HFFc6 (cell line): ENCODE data around the gene MAEA. TPM values are rescaled to one million over a fixed set of nuclear protein-coding genes. Genes with fewer than 3 reads are reported as not detected.

ENCODE experiments used
- DNase-seq: peaks from one replicate; pipeline ENCODE4 v3.0.0-alpha.2; 2018
- H3K27ac Mint-ChIP-seq: 2 replicates; pipeline ENCODE4 v1.8.0; 2020; ENCODE audit warnings: mild to moderate bottlenecking, mixed read lengths
- H3K27me3 Mint-ChIP-seq: 2 replicates; pipeline ENCODE4 v1.8.0; 2021; ENCODE audit warnings: mild to moderate bottlenecking, moderate library complexity, mixed read lengths; ENCODE audit not compliant: insufficient read depth
- H3K36me3 Mint-ChIP-seq: 2 replicates; pipeline ENCODE4 v1.8.0; 2021; ENCODE audit warnings: low read depth, mixed read lengths
- H3K4me1 Mint-ChIP-seq: 2 replicates; pipeline ENCODE4 v1.8.0; 2020; ENCODE audit warnings: low read depth, mixed read lengths
- H3K4me3 Mint-ChIP-seq: 2 replicates; pipeline ENCODE4 v1.8.0; 2020; ENCODE audit warnings: mild to moderate bottlenecking, moderate library complexity, mixed read lengths
- H3K9me3 Mint-ChIP-seq: 2 replicates; pipeline ENCODE4 v1.8.0; 2020; ENCODE audit warnings: mild to moderate bottlenecking, mixed read lengths
- CTCF ChIP-seq: fragments of 200-600 bp; sonication (generic); IDR thresholded peaks from 2 replicates; pipeline ENCODE4 v1.5.0; 2021; ENCODE audit warnings: antibody characterized with exemption, mild to moderate bottlenecking
- total RNA-seq, 6 experiments: library from RNA; stranded (reverse); fragmentation: NEBNext Ultra II Directional; extraction: Animal tissue kit (Norgen Biotek cat#: 25700); gene quantifications; 2 replicates in 1 of 6; 3 replicates in 5 of 6; pipeline ENCODE4 v1.2.3, GENCODE V29; 2021

The MAEA gene
- total RNA-seq, 6 experiments from 2014 or later, result 56.0 to 65.4 (median 60.6) TPM

GRCh38 chr4:1252928-1253492, 36.7 kb upstream of the MAEA start:
- Mint-ChIP-seq H3K36me3 (peaks cover 56% of the 10 kb centered on the region), H3K27me3 (peaks cover 5% of the 10 kb centered on the region; the same call in 1 of the 2 replicates), H3K4me3 (no peak overlapping the region), H3K4me1 (no peaks in the 10 kb centered on the region), H3K27ac (no peak overlapping the region), H3K9me3 (peaks cover 43% of the 10 kb centered on the region)
- no peak for TF ChIP-seq CTCF
- no peak for DNase-seq

GRCh38 chr4:1253831-1254230, 35.9 kb upstream of the MAEA start:
- no peak for TF ChIP-seq CTCF
- Mint-ChIP-seq H3K27ac (no peak overlapping the region), H3K4me3 (no peak overlapping the region), H3K9me3 (peaks cover 49% of the 10 kb centered on the region), H3K27me3 (peaks cover 5% of the 10 kb centered on the region; the same call in 1 of the 2 replicates), H3K4me1 (no peaks in the 10 kb centered on the region), H3K36me3 (peaks cover 62% of the 10 kb centered on the region)
- no peak for DNase-seq

- H3K36me3 Mint-ChIP-seq, result peaks cover 59% of the 10 kb centered on the region
- no peak overlapping the region for H3K27ac Mint-ChIP-seq
- no peak for TF ChIP-seq CTCF
- H3K4me3 Mint-ChIP-seq, result no peak overlapping the region
- peaks cover 8% of the 10 kb centered on the region for H3K27me3 Mint-ChIP-seq
- H3K9me3 Mint-ChIP-seq, result peaks cover 49% of the 10 kb centered on the region
- DNase-seq, result no peak
- H3K4me1 Mint-ChIP-seq, result no peaks in the 10 kb centered on the region
Observed at GRCh38 chr4:1255151-1255550, 34.5 kb upstream of the MAEA start.

GRCh38 chr4:1255699-1256098, 34.0 kb upstream of the MAEA start:
- peaks cover 54% of the 10 kb centered on the region for H3K36me3 Mint-ChIP-seq
- no peak overlapping the region for H3K4me3 Mint-ChIP-seq
- peaks cover 49% of the 10 kb centered on the region for H3K9me3 Mint-ChIP-seq
- H3K27ac Mint-ChIP-seq, result no peak overlapping the region
- no peak for TF ChIP-seq CTCF
- no peak for DNase-seq
- H3K27me3 Mint-ChIP-seq, result peaks cover 8% of the 10 kb centered on the region
- no peaks in the 10 kb centered on the region for H3K4me1 Mint-ChIP-seq

GRCh38 chr4:1258457-1258856, 31.2 kb upstream of the MAEA start:
- no peak for DNase-seq
- Mint-ChIP-seq H3K27me3 (peaks cover 13% of the 10 kb centered on the region), H3K27ac (no peak overlapping the region), H3K36me3 (peaks cover 32% of the 10 kb centered on the region), H3K4me3 (no peak overlapping the region), H3K9me3 (peaks cover 38% of the 10 kb centered on the region), H3K4me1 (no peaks in the 10 kb centered on the region)
- peak; percentile 59 for TF ChIP-seq CTCF
